Measurements from ENCODE around the gene ALDH9A1.

Gene ALDH9A1

DNA sequence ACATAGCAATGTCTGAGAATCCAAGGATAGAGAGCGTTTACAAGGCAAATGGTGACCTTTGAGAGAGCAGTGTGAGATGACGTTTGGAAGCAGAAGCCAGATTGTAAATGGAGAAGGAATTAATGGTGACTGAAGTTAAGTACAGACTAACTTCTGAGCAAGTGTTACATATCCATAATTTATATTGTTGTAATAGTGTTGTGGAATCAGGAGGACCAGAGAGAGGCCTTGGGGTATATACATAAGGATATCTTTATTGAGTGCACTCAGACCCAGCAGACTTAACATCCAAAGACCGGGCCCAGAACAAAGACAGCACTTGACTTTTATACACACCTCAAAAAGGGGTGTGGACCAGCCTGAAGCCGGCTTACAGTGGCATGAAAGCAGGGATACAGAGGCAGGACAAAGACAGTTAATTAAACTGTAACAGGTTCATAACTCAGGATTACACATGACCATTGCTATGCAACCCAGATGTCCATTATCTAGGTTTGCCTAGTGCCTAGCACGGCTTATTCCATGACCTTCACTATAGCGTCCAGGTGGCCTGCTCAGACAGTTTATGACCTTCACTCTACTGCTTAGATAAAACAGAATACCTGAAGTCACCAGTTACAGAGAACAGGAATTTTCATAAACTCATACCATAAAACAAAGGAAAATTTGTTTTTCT lies 70.1 kb downstream of the ALDH9A1 start:
- in situ Hi-C loops (cut with MboI; ENCODE audit: low sequenced_read_pairs) = no loop called here

DNA sequence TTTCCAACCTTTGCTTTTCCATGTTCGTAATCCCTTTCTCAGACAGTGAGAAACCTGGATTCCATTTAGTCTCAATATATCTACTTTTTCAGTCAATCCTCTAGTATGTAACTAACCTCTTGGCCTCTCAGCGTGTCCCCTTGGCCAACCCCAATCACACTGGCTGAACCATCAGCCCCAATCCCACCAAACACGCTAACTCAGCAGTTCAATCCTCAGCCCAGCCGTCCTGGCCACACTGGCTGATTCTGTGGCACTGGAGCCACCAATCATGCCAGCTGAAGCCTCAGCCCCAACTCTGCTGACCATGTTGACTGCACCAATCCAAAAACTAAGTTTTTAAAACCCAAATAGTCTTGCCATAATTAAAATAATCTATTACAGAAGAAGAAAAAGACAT lies 73.9 kb downstream of the ALDH9A1 start:
- in situ Hi-C loops (cut with MboI; ENCODE audit: low sequenced_read_pairs) = loop anchor here (25.0 kb wide), 1 partner anchor 288 kb away; no protein-coding TSS in a partner anchor

DNA sequence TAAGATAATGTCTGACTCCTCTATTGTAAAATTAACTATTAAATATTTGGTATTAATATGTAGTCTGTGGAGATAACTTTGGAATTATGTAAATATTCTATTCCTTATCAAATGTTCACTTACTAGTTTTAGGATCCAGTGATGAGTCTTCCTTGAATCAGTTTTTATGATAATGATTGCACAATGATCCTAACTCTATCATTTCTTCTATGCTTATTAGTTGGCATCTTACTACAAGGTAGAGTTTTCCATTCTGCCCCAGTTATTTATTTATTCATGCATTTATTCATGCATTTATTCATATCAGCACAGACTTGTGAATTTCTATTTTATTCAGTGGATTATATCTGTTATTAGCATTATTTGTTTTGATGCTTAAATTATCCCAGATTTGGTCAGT lies 74.7 kb downstream of the ALDH9A1 start:
- in situ Hi-C loops (cut with MboI; ENCODE audit: low sequenced_read_pairs) = loop anchor here (25.0 kb wide), 1 partner anchor 289 kb away; no protein-coding TSS in a partner anchor

DNA sequence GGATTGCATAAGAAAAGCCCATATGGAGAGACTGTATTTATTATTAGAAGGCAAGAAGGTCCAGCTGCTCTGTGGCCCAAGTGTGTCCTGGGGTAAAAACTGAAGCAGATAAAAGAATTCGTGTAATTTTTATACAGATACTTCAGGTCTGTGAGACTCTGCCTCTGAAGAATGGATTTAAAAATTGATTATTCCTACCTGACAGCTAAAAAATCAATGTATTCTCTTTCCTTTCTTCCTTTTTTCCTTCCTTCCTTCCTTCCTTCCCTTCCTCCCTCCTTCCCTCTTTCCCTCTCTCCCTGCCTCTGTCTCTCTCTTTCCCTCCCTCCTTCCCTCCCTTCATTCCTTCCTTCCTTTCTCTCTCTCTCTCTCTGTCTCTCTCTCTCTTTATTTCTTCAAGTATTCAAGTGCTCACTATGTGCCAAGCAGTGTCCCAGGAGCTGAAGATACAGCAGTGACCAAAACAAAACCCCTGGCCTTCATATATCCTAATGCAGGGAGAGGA lies 78.7 kb downstream of the ALDH9A1 start:
- in situ Hi-C loops (cut with MboI; ENCODE audit: low sequenced_read_pairs) = loop anchor here (25.0 kb wide), 1 partner anchor 293 kb away; no protein-coding TSS in a partner anchor

DNA sequence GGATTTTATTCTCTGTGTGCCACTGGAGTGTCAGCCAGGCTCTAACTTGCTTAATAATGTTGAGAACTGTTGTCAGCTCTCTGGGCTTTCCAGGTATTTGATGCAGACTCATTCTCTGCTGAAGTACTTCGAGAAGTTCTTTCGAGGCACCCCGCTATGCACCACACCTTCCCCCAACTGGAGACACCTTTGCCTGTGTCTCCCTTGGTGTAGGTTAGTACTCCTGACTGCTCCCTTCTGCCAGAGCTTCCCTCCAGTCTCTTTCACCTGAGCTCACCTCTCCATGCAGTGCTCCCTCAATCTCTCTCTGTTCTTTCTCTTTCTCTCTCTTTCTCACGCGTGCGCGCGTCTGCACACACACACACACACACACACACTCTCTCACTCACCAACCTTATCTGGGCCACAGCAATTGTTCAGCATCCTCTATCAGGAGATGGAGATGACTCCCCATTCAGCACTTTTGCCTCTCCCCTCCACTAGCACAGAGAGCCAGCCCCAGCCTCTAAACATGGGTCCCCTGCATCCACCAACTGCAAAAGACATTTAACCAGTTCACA lies 81.3 kb downstream of the ALDH9A1 start:
- in situ Hi-C loops (cut with MboI; ENCODE audit: low sequenced_read_pairs) = loop anchor here (25.0 kb wide), 1 partner anchor 295 kb away; no protein-coding TSS in a partner anchor

DNA sequence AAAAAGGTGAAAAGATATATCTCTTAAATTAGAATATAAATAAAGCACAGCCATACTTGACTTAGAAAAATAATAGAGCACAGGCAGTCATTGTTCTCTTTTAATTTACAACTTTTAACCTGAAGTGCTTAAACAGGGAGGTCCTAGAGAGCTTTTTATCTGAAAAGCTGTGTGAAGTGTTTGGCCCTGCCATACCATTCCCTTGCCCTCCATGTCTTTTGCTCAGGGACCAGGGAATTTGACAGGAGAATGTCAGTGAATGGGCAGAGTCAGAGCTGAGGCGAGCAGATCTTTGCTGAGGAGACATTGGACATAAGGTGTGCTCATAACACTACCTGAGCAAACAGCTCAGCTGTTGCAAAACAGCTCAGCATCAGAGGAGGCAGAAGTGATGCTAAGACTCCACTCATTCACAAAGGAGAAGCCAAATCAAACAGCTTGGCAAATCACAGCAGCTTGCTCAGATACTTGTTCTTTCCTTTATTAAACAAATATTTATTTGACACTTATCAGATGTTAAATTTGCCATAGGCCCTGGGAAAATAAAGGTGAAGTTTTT lies 82.2 kb downstream of the ALDH9A1 start:
- in situ Hi-C loops (cut with MboI; ENCODE audit: low sequenced_read_pairs) = loop anchor here (25.0 kb wide), 1 partner anchor 296 kb away; no protein-coding TSS in a partner anchor
